Common myeloid progenitor, CD34-positive (primary cell): ENCODE results near the gene ADAM17.

Source experiments
- CTCF ChIA-PET: fragments of 350-600 bp; sonication (Branson Sonifier 250); formaldehyde crosslinking; loops from one replicate; lab custom pipeline; 2021; ENCODE audit warnings: antibody characterized with exemption; lab: Charles Lee
- POLR2A ChIA-PET: fragments of 350-600 bp; sonication (Branson Sonifier 250); formaldehyde crosslinking; loops from one replicate; lab custom pipeline; 2021; ENCODE audit warnings: antibody characterized with exemption; lab: Charles Lee
- DNase-seq, 3 donors: peaks; one replicate each; pipeline versions ENCODE4 v3.0.0 to v3.0.0-alpha.2; 2013
- H3K27ac ChIP-seq, 2 experiments: 1 replicate in 1 of 2; 2 replicates in 1 of 2; pipeline ENCODE4 v1.7.0; 2013; ENCODE audit warnings: inconsistent platforms in 2 of 2, low read length in 2 of 2, mild to moderate bottlenecking in 2 of 2, low read depth in 1 of 2, moderate library complexity in 1 of 2; ENCODE audit not compliant: severe bottlenecking in 2 of 2, insufficient read depth in 1 of 2, poor library complexity in 1 of 2
- H3K27me3 ChIP-seq, 5 experiments: replicated peaks in 2 of 5; 1 replicate in 3 of 5; 2 replicates in 2 of 5; pipeline versions ENCODE4 v1.6.1 to v1.7.0; 2013; ENCODE audit warnings: low read length in 4 of 5, mild to moderate bottlenecking in 2 of 5, moderate library complexity in 2 of 5, inconsistent platforms in 1 of 5; ENCODE audit not compliant: insufficient read depth in 5 of 5, control insufficient read depth in 4 of 5
- H3K36me3 ChIP-seq, 4 experiments: 1 replicate in 2 of 4; 2 replicates in 2 of 4; pipeline versions ENCODE4 v1.6.1 to v1.7.0; 2013; ENCODE audit warnings: low read length in 3 of 4, control low read depth in 1 of 4, mild to moderate bottlenecking in 1 of 4; ENCODE audit not compliant: control insufficient read depth in 4 of 4, insufficient read depth in 4 of 4
- H3K4me1 ChIP-seq, 4 experiments: 1 replicate in 3 of 4; 2 replicates in 1 of 4; pipeline versions ENCODE4 v1.6.1 to v1.7.1; 2013; ENCODE audit warnings: low read length in 3 of 4, mild to moderate bottlenecking in 3 of 4, control low read depth in 1 of 4, inconsistent platforms in 1 of 4, moderate library complexity in 1 of 4; ENCODE audit not compliant: control insufficient read depth in 4 of 4, insufficient read depth in 4 of 4; ENCODE audit errors: control extremely low read depth in 1 of 4
- H3K4me3 ChIP-seq, 7 experiments: 1 replicate in 4 of 7; 2 replicates in 3 of 7; pipeline versions ENCODE4 v1.5.1 to v1.7.0; 2013; ENCODE audit warnings: mild to moderate bottlenecking in 7 of 7, low read length in 6 of 7, moderate library complexity in 6 of 7, inconsistent platforms in 2 of 7, low read depth in 2 of 7, control low read depth in 1 of 7; ENCODE audit not compliant: insufficient read depth in 4 of 7, control insufficient read depth in 1 of 7; ENCODE audit errors: extremely low read depth in 1 of 7
- H3K9me3 ChIP-seq, 5 experiments: 1 replicate in 4 of 5; 2 replicates in 1 of 5; pipeline versions ENCODE4 v1.6.1 to v1.7.1; 2013; ENCODE audit warnings: low read length in 4 of 5, mild to moderate bottlenecking in 2 of 5, inconsistent platforms in 1 of 5, low read depth in 1 of 5, moderate library complexity in 1 of 5; ENCODE audit not compliant: control insufficient read depth in 4 of 5, insufficient read depth in 2 of 5; ENCODE audit errors: control extremely low read depth in 1 of 5
- WGBS: methylation state at CpG from one replicate; pipeline ENCODE4 v1.1.5; 2013; ENCODE audit not compliant: insufficient coverage; 5-methylcytosine and 5-hydroxymethylcytosine counted together

ADAM17 gene

DNA sequence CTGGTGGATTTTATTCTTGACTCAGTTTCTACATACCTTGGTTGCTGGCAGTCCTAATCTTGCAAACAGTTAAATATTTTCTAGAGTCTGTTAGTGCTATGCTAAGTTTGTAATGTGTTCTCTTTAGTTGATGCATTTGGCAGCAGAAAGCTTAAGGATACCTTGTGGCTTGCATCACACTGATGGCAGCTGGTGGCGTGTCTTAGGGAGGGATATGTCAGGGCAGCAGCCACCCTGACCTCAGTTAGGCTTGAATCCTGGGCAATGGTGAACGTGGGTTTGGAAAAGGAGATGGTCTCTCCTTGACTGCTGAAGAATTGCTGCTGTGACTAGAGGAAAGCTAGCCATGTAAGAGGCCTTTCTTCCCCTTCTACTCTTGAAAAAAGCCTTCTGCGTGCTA lies 77.1 kb downstream of the ADAM17 start:
- Histone ChIP-seq H3K27me3 (no peaks in the 10 kb centered on the region), H3K27ac (no peak overlapping the region), H3K36me3 (peaks cover 7 to 49% (median 31%) of the 10 kb centered on the region in 4 experiments), H3K4me3 (no peak overlapping the region), H3K9me3 (no peaks in the 10 kb centered on the region), H3K4me1 (peaks cover 0 to 18% (median 12%) of the 10 kb centered on the region in 4 experiments)
- no peak for DNase-seq
- CTCF ChIA-PET = no interaction called here
- 83% methylated on average over 1 of the region's 3 CpGs for WGBS
- POLR2A ChIA-PET = no interaction called here

DNA sequence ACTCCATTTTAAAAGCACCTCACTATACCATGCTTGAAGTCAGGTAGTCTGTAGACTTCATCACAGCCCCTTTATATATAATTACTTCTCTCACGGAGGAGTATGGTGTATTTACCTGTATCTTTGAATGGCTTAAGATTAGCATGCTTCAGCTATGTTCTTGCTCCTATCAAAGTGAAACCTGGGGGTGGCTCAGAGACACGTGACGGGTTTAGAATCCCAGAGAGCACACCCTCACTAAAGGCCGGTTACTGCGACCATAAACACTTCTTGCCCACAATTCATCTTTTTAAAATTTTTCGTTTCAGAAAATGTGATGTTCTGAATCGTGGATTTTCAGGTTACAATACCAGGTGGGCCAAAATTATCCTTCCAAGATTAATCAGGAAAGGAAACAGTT lies 77.7 kb downstream of the ADAM17 start:
- WGBS = 100% methylated on average over 4 of the region's 7 CpGs
- peaks cover 7 to 49% (median 26%) of the 10 kb centered on the region in 4 experiments for H3K36me3 ChIP-seq
- no peak overlapping the region for H3K27ac ChIP-seq
- ChIA-PET POLR2A (no interaction called here), CTCF (no interaction called here)
- peaks cover 0 to 18% (median 13%) of the 10 kb centered on the region in 4 experiments for H3K4me1 ChIP-seq
- no peak for DNase-seq
- no peaks in the 10 kb centered on the region for H3K27me3 ChIP-seq
- no peak overlapping the region for H3K4me3 ChIP-seq
- no peaks in the 10 kb centered on the region for H3K9me3 ChIP-seq

DNA sequence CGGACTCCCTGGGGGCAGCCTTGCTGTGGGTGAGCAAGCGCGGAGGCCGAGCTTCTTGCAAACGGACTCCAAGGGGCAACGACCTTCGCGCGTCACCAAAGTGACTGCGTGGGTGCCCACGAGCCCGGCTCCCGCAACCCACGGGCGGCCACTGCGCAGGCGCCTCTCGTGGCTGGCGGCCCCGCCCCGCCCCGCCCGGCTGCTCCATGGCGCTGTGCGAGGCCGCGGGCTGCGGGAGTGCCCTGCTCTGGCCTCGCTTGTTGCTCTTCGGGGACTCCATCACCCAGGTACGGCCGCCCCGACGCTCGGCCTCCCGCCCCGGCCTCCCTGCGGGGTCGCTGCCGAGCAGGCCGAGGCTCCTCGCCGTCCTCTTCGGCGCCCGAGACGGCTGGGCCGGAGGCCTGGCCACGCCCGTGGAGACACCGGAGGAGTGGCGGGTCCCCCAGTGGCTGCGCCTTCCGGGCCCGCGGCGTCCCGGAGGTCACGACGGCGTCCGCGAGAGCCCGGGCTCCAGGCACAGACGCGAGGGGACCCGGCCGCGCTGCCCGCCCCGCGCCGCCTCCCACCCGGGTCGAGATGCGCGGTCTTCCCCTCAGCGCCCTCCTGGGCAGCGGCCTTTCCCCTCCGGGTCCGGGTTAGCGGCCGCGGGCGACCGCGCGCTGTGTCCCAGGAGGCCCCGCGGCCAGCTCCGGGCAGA lies 81.1 kb downstream of the ADAM17 start, which contains the start of gene IAH1:
TSS of gene IAH1 (plus strand) at position 191 of the 697 bp plus-strand sequence. CDS start at position 207, 16 bp downstream.
- Histone ChIP-seq H3K4me3 (peak within 1 kb of the TSS; percentile 74 to 91 (median 85)), H3K9me3 (no peaks in the 10 kb centered on the region), H3K27ac (peak within 1 kb of the TSS in 1 of 2 experiments; percentile 61), H3K36me3 (peaks cover 2 to 38% (median 13%) of the 10 kb centered on the region in 4 experiments), H3K4me1 (peaks cover 0 to 18% (median 13%) of the 10 kb centered on the region in 4 experiments), H3K27me3 (no peaks in the 10 kb centered on the region)
- ChIA-PET POLR2A (interaction anchor here (0.6 to 1.2 kb wide), 2 partner anchors 12 to 131 kb away, joined by 3 read pairs; no protein-coding TSS in a partner anchor), CTCF (interaction anchor here (0.6 to 1.3 kb wide), 4 partner anchors 9 to 155 kb away, joined by 3 to 5 read pairs (median 4); no protein-coding TSS in a partner anchor)
- DNase-seq = peak; percentile 41 to 70 (median 55)
- WGBS = under 1% methylated on average over 78 of the region's 91 CpGs

DNA sequence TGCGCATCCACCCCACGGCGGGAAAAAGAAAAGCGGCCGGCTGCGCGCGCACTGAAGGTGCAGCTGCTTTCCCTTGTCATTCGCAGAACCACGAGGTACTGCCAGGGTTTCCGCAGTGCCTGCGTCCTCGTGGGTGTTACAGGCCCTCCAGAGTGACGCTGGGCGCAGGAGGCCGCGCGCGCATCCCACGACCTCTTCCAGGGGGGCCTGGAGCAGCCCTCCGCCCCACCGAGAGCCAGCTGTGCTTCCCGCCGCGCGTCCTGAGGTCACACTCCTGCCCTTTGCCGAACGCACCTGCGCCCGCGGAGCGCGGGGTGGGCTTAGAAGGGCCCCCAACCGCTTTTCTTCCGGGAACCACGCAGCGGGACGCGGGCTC lies 81.7 kb downstream of the ADAM17 start:
- no peaks in the 10 kb centered on the region for H3K9me3 ChIP-seq
- no peaks in the 10 kb centered on the region for H3K27me3 ChIP-seq
- H3K4me1 ChIP-seq = peaks cover 0 to 18% (median 13%) of the 10 kb centered on the region in 4 experiments
- ChIA-PET CTCF (interaction anchor here (0.8 to 1.1 kb wide), 3 partner anchors 11 to 154 kb away, joined by 3 read pairs; no protein-coding TSS in a partner anchor), POLR2A (no interaction called here)
- H3K4me3 ChIP-seq = peak overlapping the region; percentile 74 to 91 (median 85)
- 12% methylated on average over 35 of the region's 39 CpGs for WGBS
- peaks cover 2 to 43% (median 14%) of the 10 kb centered on the region in 4 experiments for H3K36me3 ChIP-seq
- peak; percentile 43 to 71 (median 70) for DNase-seq
- H3K27ac ChIP-seq = no peak overlapping the region

DNA sequence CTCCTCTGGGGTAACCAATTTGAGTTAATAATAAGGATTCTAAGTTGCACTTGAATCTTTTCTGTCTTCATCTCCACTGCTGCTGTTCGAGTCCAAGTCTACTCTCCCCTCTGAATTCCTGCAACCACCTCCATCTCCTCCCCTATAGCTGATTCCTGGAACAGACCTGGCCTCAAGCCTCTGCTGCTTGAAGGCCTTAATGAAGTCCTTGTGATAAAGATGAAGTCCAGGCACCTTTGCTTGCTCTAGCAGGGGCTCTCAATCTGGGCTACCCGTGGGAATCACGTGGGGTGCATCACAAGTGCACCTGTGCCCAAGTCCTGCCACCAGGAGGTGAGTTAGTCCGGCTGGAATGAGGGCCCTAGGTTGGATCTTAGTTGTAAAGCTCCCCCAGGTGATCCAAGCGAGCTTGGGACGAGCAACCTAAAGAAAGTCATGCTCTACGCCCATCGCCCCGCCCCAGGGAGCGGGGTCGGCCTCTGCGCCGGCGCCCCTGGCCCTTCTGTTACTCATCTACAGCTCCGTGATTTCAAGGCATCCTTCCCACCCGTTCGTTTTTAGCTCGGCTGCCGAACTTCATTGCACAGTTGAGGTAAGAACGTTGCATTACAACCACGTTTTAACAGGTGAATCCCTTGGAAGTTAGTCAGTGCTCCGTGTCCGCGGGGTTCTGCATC lies 82.2 kb downstream of the ADAM17 start:
- Histone ChIP-seq H3K4me1 (peaks cover 0 to 18% (median 13%) of the 10 kb centered on the region in 4 experiments), H3K27me3 (no peaks in the 10 kb centered on the region), H3K9me3 (no peaks in the 10 kb centered on the region), H3K4me3 (peak overlapping the region in 6 of 7 experiments; percentile 74 to 91 (median 86)), H3K36me3 (peaks cover 2 to 43% (median 15%) of the 10 kb centered on the region in 4 experiments), H3K27ac (no peak overlapping the region)
- peak in 1 of 3 donors; percentile 21 for DNase-seq
- ChIA-PET POLR2A (no interaction called here), CTCF (interaction anchor here (0.8 to 1.1 kb wide), 3 partner anchors 11 to 153 kb away, joined by 3 read pairs; no protein-coding TSS in a partner anchor)
- WGBS = 60% methylated on average over 23 of the region's 24 CpGs

DNA sequence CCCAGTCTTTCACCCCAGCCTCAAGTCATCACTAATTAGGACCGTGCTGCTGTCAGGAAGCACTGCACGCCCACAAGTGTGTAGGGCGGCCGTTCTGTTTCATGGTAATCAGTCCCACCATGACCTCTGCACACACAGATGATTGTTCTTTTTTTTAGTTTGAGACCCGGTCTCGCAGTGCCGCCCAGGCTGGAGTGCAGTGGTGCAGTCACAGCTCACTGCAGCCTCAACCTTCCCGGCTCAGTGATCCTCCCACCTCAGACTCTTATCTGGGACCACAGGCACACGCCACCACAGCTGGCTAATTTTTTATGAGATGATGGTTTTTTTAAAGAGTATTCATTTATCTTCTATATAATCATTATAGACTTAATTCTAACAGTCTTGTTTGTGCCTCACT lies 83.1 kb downstream of the ADAM17 start:
- Histone ChIP-seq H3K36me3 (peaks cover 4 to 49% (median 18%) of the 10 kb centered on the region in 4 experiments), H3K27ac (no peak overlapping the region), H3K4me3 (no peak overlapping the region), H3K4me1 (peaks cover 0 to 18% (median 13%) of the 10 kb centered on the region in 4 experiments), H3K27me3 (no peaks in the 10 kb centered on the region), H3K9me3 (no peaks in the 10 kb centered on the region)
- ChIA-PET POLR2A (no interaction called here), CTCF (no interaction called here)
- WGBS = 88% methylated on average over 7 of the region's 9 CpGs
- DNase-seq = peak in 1 of 3 donors; percentile 19
